ENCODE results near the gene CTSA.

GRCh38 chr20:45882469-45883099, 8.6 kb upstream of the CTSA start:
- TF ChIP-seq GATA2 (IDR thresholded peaks at IDR 0.05; ENCODE audit: low read depth, low read length) (no peak), GATA3 (IDR thresholded peaks at IDR 0.05; ENCODE audit: low read depth, low read length) (no peak)
